ENCODE measurements around the gene FLYWCH1. TPM values are rescaled to one million over a fixed set of nuclear protein-coding genes. Genes with fewer than 3 reads are reported as not detected.

FLYWCH1 gene
- total and polyA plus RNA-seq, 9 of the 15 experiments (the other 6 are each of a cell fraction or from before 2014, with no cell fraction given): 0.18 to 33.6 (median 11.3) TPM

DNA sequence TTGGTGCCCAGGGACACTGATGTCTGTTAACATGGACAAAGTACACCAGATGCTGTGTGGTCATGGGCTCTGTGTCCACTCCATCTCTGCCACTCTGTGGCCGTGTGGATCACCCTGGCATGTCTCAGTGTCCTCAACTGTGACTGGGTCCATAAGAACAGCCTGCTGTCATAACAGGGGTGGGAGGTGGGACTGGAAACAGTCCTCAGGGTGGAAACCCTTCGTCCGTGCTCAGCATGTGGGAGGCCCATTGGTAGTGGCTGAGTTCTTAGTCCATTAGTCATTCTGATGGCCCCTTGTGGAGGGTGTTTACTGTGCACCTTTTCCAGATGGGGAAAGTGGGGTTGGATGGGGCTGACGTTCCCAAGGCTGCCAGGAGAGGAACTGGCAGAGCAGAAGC, 15.9 kb upstream of the FLYWCH1 start:
- TF ChIP-seq ZC3H4 (CRISPR knock-in tag; IDR thresholded peaks at IDR 0.05; ENCODE audit: borderline replicate concordance): 0 out of 2 replicates have a peak, but pooled peaks have one; percentile 33
- TF ChIP-seq, protein P1, sequence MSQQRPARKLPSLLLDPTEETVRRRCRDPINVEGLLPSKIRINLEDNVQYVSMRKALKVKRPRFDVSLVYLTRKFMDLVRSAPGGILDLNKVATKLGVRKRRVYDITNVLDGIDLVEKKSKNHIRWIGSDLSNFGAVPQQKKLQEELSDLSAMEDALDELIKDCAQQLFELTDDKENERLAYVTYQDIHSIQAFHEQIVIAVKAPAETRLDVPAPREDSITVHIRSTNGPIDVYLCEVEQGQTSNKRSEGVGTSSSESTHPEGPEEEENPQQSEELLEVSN (IDR thresholded peaks at IDR 0.05; ENCODE audit: borderline replicate concordance in 1 of 2, extremely low read depth in 1 of 2, insufficient read depth in 1 of 2, insufficient read length in 1 of 2, low read depth in 1 of 2, low read length in 1 of 2, poor library complexity in 1 of 2, severe bottlenecking in 1 of 2): peak in 1 of 2 experiments; percentile 17
- no peak for TF ChIP-seq TAL1 (IDR thresholded peaks at IDR 0.05)
- CTCF ChIA-PET (ENCODE audit: low intra/inter-chr PET ratio): no interaction called here
- intact Hi-C loops (cut with micrococcal nuclease): no loop called here

More for the DNA sequence above, 15.9 kb upstream of the FLYWCH1 start:
- H3K9me1 ChIP-seq (ENCODE audit: control insufficient read depth, insufficient read depth, low read length): no peaks in the 10 kb centered on the region
- H3K4me3 ChIP-seq: no peak overlapping the region
- no peaks in the 10 kb centered on the region for H4K20me1 ChIP-seq (replicated peaks; ENCODE audit: control insufficient read depth, insufficient read depth, low read length)
- peak; percentile 52 for ATAC-seq
- FAIRE-seq: no peak
- WGBS (ENCODE audit: insufficient coverage, low coverage, missing lambda C conversion rate): 33% methylated on average over 3 of the region's 4 CpGs
- H3K9me3 ChIP-seq (replicated peaks; ENCODE audit: control insufficient read depth, insufficient read depth, low read depth, low read length): no peaks in the 10 kb centered on the region
- POLR2A ChIA-PET: interaction anchor here (0.6 to 1.8 kb wide), 2 partner anchors 10 to 13 kb away, joined by 3 to 9 read pairs; partner anchors contain the start of gene FLYWCH2
- no peaks in the 10 kb centered on the region for H3K36me3 ChIP-seq (ENCODE audit: control insufficient read depth, insufficient read depth, low read length)
- no peaks in the 10 kb centered on the region for H3K79me2 ChIP-seq (ENCODE audit: control insufficient read depth, insufficient read depth, low read length)
- no peak overlapping the region for H3K4me2 ChIP-seq (ENCODE audit: insufficient read depth, low read length)
- peaks cover 3 to 42% of the 10 kb centered on the region in 2 experiments; a peak in 4 of 5 replicates for H3K4me1 ChIP-seq (replicated peaks in 1 of 2; ENCODE audit: control insufficient read depth in 2 of 2, insufficient read depth in 2 of 2, low read length in 2 of 2)
- no peak overlapping the region for H3K27ac ChIP-seq (ENCODE audit: extremely low read depth, low read depth, low read length)
- in situ Hi-C loops (cut with MboI): no loop called here
- BruUV-seq (replicated peaks): no TSS peak
- DNase-seq (ENCODE audit: extremely low read depth in 1 of 4, low spot score in 3 of 4): no peak
- H3K9ac ChIP-seq (ENCODE audit: insufficient read depth in 1 of 2, low read depth in 2 of 2, low read length in 2 of 2): peak overlapping the region in 1 of 2 experiments; percentile 52; a peak in 1 of 4 replicates
- no peaks in the 10 kb centered on the region for H3K27me3 ChIP-seq (ENCODE audit: control insufficient read depth in 2 of 2, insufficient read depth in 2 of 2, low read length in 2 of 2)
- H2AFZ ChIP-seq (ENCODE audit: low read depth, low read length): no peak overlapping the region

Measured in K562 (cell line).